ENCODE data around the gene ECEL1.
"Not testable (repeated sequence)": the region's sequence is repeated elsewhere in the genome, so short reads cannot be mapped to it uniquely, and the experiment has no call there.

Gene ECEL1

GRCh38 chr2:232440220-232441018 is 47.2 kb downstream of the ECEL1 start:
- peak; percentile 60 for DNase-seq

- DNase-seq, result no peak
These were observed 47.9 kb downstream of the ECEL1 start for GRCh38 chr2:232439758-232440135.

GRCh38 chr2:232438951-232439757 is 48.5 kb downstream of the ECEL1 start:
- DNase-seq, result peak; percentile 36

GRCh38 chr2:232438091-232438490 is 49.5 kb downstream of the ECEL1 start:
- DNase-seq, result no peak

DNA sequence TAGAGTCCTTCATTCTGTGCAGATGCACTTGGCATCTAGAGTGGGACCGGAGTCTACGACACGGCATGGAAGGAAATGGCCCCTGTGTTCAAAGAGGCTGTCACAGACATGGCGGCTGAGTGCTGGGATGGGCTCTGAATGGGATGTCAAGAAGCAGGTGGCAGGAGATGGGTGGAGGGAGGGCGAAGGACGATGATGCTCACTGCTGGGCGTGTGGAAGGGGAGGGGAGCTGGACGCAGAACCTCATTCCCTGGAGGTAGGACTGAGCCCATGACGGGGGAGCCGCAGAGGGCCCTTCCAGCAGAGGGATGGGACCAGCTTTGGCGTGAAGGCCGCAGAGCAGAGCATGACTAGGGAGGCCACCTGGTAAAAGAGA is 50.5 kb downstream of the ECEL1 start:
- DNase-seq, result no peak

GRCh38 chr2:232436381-232437194 is 51.0 kb downstream of the ECEL1 start:
- no peak for DNase-seq

GRCh38 chr2:232435805-232436204 is 51.8 kb downstream of the ECEL1 start:
- no peak for DNase-seq

DNA sequence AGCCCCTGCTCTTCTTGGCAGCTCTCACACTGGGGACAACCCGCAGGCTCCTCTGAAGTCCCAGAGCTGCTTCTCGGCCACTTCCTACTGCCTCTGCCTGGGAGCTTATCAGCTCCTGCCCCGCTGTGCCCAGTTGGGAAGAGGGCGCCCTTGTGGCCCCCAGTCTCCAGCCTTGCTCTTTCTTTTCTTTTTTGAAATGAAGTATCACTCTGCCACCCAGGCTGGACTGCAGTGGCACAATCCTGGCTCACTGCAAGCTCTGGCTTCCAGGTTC is 52.3 kb downstream of the ECEL1 start:
- DNase-seq, result no peak

DNA sequence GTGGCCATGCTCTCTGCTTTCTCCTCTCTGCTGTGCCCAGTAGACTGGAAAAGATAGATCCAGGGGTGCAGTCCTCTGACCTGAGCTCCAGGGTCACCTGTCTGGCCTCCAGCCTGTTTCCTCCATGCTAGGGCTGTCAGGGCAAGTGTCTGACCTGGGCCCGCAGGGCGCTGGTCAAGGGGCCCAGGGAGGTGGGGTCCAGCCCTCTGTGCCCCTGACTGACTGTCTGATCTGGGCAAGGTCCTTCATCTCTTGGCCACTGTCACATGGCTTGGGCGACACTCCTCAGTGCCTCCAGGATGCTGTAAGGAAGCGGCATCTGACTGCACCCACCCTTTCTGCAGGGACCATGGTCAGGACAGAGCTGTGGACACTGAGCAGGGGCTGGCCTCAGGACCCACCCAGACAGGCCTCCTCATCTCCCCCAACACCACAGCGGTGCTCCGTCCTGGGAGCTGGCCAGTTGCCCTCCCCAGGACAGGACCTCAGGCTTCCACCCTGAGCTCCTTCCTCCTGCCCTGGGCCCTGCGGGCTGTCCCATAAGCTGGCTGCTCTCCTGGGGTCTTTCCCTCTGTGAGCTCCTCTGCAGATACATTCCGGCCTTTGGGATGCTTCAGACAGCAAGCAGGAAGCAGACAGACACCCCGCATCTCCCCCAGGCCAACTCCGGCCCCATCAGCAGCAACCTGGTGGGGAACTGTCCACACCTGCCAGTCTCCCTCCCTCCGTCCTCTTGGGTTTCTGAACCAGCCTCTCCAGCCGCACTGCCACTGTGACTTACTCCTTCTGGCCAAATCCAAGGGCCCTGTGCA is 52.9 kb downstream of the ECEL1 start:
- DNase-seq, result no peak

GRCh38 chr2:232434091-232434490 is 53.5 kb downstream of the ECEL1 start:
- DNase-seq, result no peak

- DNase-seq, result not testable (repeated sequence)
These were observed 54.0 kb downstream of the ECEL1 start for GRCh38 chr2:232433622-232434021.

- no peak for DNase-seq
These were observed 54.9 kb downstream of the ECEL1 start for GRCh38 chr2:232432598-232433184.

DNA sequence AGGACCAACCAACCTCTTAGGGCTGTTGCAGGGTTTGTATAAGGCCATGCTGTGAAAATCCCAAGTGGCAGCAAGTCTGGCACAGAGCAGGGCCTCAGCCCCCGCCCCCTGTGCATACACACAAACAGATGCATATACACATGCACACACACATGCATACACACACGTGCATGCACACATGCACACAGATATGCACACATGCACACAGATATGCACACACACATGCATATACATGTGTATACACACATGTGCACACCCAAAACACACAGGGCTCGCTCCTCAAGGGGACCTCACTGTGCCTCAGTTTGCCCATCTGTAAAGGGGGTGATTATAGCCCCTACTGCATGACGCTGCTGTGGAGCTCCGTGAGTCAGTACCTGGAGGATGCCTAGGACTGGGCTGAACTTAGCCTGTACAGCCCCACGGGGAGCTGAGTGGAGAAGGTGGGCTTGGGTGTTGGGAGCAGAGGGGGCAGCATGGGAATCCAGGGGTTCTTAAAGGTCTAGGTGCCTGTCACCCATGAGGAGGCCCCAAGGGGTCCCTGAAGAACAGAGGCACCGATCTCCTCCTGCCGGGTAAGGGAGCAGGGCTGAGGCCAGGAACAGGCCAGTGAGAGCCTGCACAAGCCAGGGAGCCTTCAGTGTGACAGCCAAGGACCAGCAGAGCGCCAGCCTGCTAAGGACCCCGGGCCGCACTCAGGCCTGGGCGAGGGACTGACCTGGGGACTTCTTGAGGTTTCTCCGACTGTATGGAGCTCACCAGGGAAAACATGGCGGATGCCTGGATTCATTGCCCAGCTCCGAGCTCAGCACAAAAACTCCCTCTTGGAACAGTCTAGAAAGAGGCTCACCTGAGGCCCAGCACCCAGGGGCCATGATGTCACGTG is 55.7 kb downstream of the ECEL1 start:
- DNase-seq, result no peak
